Calu3 (cell line): ENCODE data around the gene APCDD1L. TPM values are rescaled to one million over a fixed set of nuclear protein-coding genes. Genes with fewer than 3 reads are reported as not detected.

Experiments used
- BruUV-seq: library from RNA; stranded (reverse); fragments of 400-500 nt; replicated peaks from 2 replicates; lab custom pipeline; 2021; lab: Mats Ljungman, UMichigan
- CTCF ChIA-PET: fragments of 300-600 bp; sonication (Branson Sonifier 250); formaldehyde crosslinking; loops from one replicate; lab custom pipeline; 2022; ENCODE audit warnings: antibody characterized with exemption; lab: Charles Lee
- DNase-seq: peaks from one replicate; pipeline ENCODE4 v3.0.0; 2022
- H3K27ac Mint-ChIP-seq: one replicate; pipeline ENCODE4 v1.8.0; 2022; ENCODE audit warnings: mixed read lengths; ENCODE audit not compliant: unreplicated experiment
- H3K27me3 Mint-ChIP-seq: one replicate; pipeline ENCODE4 v1.8.0; 2022; ENCODE audit warnings: mixed read lengths; ENCODE audit not compliant: unreplicated experiment
- H3K36me3 Mint-ChIP-seq: one replicate; pipeline ENCODE4 v1.8.0; 2022; ENCODE audit warnings: mild to moderate bottlenecking, moderate library complexity, mixed read lengths; ENCODE audit not compliant: insufficient read depth, unreplicated experiment
- H3K4me1 Mint-ChIP-seq: one replicate; pipeline ENCODE4 v1.8.0; 2022; ENCODE audit warnings: mild to moderate bottlenecking, low read depth, mixed read lengths; ENCODE audit not compliant: unreplicated experiment
- H3K4me3 Mint-ChIP-seq: one replicate; pipeline ENCODE4 v1.8.0; 2022; ENCODE audit warnings: mild to moderate bottlenecking, low read depth, moderate library complexity, mixed read lengths; ENCODE audit not compliant: unreplicated experiment
- H3K9me3 Mint-ChIP-seq: one replicate; pipeline ENCODE4 v1.8.0; 2022; ENCODE audit warnings: low read depth, mixed read lengths; ENCODE audit not compliant: unreplicated experiment
- CTCF ChIP-seq: fragments of 200-600 bp; IDR thresholded peaks from one replicate; pipeline ENCODE4 v1.8.0; 2022; ENCODE audit warnings: antibody characterized with exemption; ENCODE audit not compliant: unreplicated experiment
- intact Hi-C: fragments of 100-400 bp; cut with micrococcal nuclease; formaldehyde crosslinking; loops from one replicate; pipeline ENCODE4 v1.10.0; 2022; ENCODE audit not compliant: unreplicated experiment
- total RNA-seq: library from RNA; stranded (reverse); gene quantifications from 2 replicates; pipeline ENCODE4 v1.2.3, GENCODE V29; 2022

Gene APCDD1L
- total RNA-seq, 1 experiment from 2014 or later: not detected

DNA sequence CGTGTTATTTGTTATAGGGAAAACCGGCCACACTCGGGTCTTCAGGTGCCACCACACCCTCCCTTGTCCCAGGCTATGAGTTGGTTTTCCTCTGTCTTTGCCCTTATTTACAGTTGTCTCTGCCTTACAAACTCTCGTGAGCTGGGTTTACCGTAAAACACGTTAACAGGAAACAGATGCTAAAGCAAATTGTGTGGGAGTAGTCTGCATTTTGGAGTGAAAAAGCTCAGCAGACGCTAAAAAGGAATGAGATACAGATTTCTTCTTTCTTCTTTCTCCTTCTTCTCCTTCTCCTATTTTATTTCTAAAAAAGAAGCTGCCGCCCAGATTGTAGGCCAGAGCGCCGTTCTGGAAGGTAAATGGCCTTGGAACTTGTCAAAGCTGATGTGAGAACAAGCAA lies 51.9 kb downstream of the APCDD1L start:
- H3K27ac Mint-ChIP-seq: no peak overlapping the region
- no peak for DNase-seq
- CTCF ChIA-PET: interaction anchor here (0.6 to 0.7 kb wide), 3 partner anchors 21 to 113 kb away, joined by 4 to 5 read pairs (median 4); no protein-coding TSS in a partner anchor
- H3K9me3 Mint-ChIP-seq: no peaks in the 10 kb centered on the region
- BruUV-seq: no TSS peak
- intact Hi-C loops: no loop called here
- no peak overlapping the region for H3K4me3 Mint-ChIP-seq
- no peak for TF ChIP-seq CTCF
- no peaks in the 10 kb centered on the region for H3K4me1 Mint-ChIP-seq
- H3K27me3 Mint-ChIP-seq: peaks cover 9% of the 10 kb centered on the region
- H3K36me3 Mint-ChIP-seq: no peaks in the 10 kb centered on the region

- Mint-ChIP-seq H3K36me3 (no peaks in the 10 kb centered on the region), H3K4me3 (no peak overlapping the region), H3K27me3 (peaks cover 9% of the 10 kb centered on the region), H3K27ac (no peak overlapping the region), H3K4me1 (no peaks in the 10 kb centered on the region), H3K9me3 (no peaks in the 10 kb centered on the region)
- no peak for TF ChIP-seq CTCF
- DNase-seq: no peak
- CTCF ChIA-PET: no interaction called here
- no TSS peak for BruUV-seq
- intact Hi-C loops: no loop called here
Observed at GRCh38 chr20:58461899-58462298, 53.3 kb downstream of the APCDD1L start.

GRCh38 chr20:58461104-58461503 lies 54.1 kb downstream of the APCDD1L start:
- no peak for TF ChIP-seq CTCF
- no peaks in the 10 kb centered on the region for H3K36me3 Mint-ChIP-seq
- CTCF ChIA-PET: no interaction called here
- intact Hi-C loops: no loop called here
- H3K4me1 Mint-ChIP-seq: no peaks in the 10 kb centered on the region
- no peaks in the 10 kb centered on the region for H3K9me3 Mint-ChIP-seq
- no TSS peak for BruUV-seq
- peaks cover 9% of the 10 kb centered on the region for H3K27me3 Mint-ChIP-seq
- DNase-seq: no peak
- H3K27ac Mint-ChIP-seq: no peak overlapping the region
- no peak overlapping the region for H3K4me3 Mint-ChIP-seq

GRCh38 chr20:58459058-58459750 lies 56.0 kb downstream of the APCDD1L start:
- TF ChIP-seq CTCF: no peak
- Mint-ChIP-seq H3K4me1 (no peaks in the 10 kb centered on the region), H3K4me3 (no peak overlapping the region), H3K36me3 (no peaks in the 10 kb centered on the region), H3K9me3 (peaks cover 9% of the 10 kb centered on the region), H3K27ac (no peak overlapping the region), H3K27me3 (peaks cover 8% of the 10 kb centered on the region)
- intact Hi-C loops: no loop called here
- CTCF ChIA-PET: interaction anchor here (0.6 kb wide), 1 partner anchor 984 kb away, joined by 5 read pairs; no protein-coding TSS in a partner anchor
- DNase-seq: no peak
- no TSS peak for BruUV-seq
